H1 (cell line): ENCODE data around the gene SLC35D2. TPM values are rescaled to one million over a fixed set of nuclear protein-coding genes. Genes with fewer than 3 reads are reported as not detected.

Source experiments
- CTCF ChIA-PET: fragments of 300-600 bp; sonication (Branson Sonifier 250); formaldehyde crosslinking; loops from one replicate; lab custom pipeline; 2021; ENCODE audit not compliant: partially characterized antibody; lab: Charles Lee
- POLR2A ChIA-PET: fragments of 300-600 bp; sonication (Branson Sonifier 250); formaldehyde crosslinking; loops from one replicate; lab custom pipeline; 2021; ENCODE audit warnings: inconsistent platforms; ENCODE audit not compliant: partially characterized antibody; lab: Charles Lee
- DNase-seq, 2 experiments: peaks; one replicate each; pipeline versions ENCODE4 v3.0.0 to v3.0.0-alpha.2; 2010 to 2022; ENCODE audit warnings: low spot score in 2 of 2, low read depth in 1 of 2, mixed read lengths in 1 of 2
- FAIRE-seq: peaks from 2 replicates; lab custom pipeline; 2011; peaks lifted over from hg19 to GRCh38; lab: Jason Lieb, UNC
- H2AFZ ChIP-seq: 2 replicates; pipeline ENCODE4 v1.8.1; 2012; ENCODE audit warnings: low read length, inconsistent platforms
- H2AK5ac ChIP-seq: 2 replicates; pipeline ENCODE4 v1.6.1; 2013; ENCODE audit warnings: low read depth, low read length
- H2BK120ac ChIP-seq: replicated peaks from 2 replicates; pipeline ENCODE3; 2013; ENCODE audit warnings: low read depth, low read length, inconsistent platforms
- H2BK12ac ChIP-seq: 2 replicates; pipeline ENCODE4 v1.6.1; 2013; ENCODE audit warnings: low read depth, low read length
- H2BK15ac ChIP-seq: 2 replicates; pipeline ENCODE4 v1.6.1; 2013; ENCODE audit warnings: low read length
- H2BK20ac ChIP-seq: 2 replicates; pipeline ENCODE4 v1.6.1; 2013; ENCODE audit warnings: low read length
- H2BK5ac ChIP-seq: 2 replicates; pipeline ENCODE4 v1.6.1; 2013; ENCODE audit warnings: low read depth, low read length
- H3K14ac ChIP-seq: 2 replicates; pipeline ENCODE4 v1.6.1; 2013; ENCODE audit warnings: inconsistent platforms; ENCODE audit not compliant: insufficient read length
- H3K18ac ChIP-seq: 2 replicates; pipeline ENCODE4 v1.6.1; 2013; ENCODE audit warnings: low read length; ENCODE audit errors: extremely low read depth
- H3K23ac ChIP-seq: 2 replicates; pipeline ENCODE4 v1.6.1; 2013; ENCODE audit warnings: inconsistent platforms; ENCODE audit not compliant: insufficient read length
- H3K23me2 ChIP-seq: 2 replicates; pipeline ENCODE4 v1.6.1; 2013; ENCODE audit warnings: low read depth, low read length
- H3K27ac ChIP-seq: 2 replicates; pipeline ENCODE4 v1.6.1; 2011; ENCODE audit warnings: low read depth, low read length, inconsistent platforms
- H3K27me3 ChIP-seq, 4 experiments: replicated peaks in 1 of 4; 1 replicate in 1 of 4; 2 replicates in 3 of 4; pipeline versions ENCODE4 v1.6.1 to v1.8.1; 2011 to 2013; ENCODE audit warnings: low read length in 3 of 4, mild to moderate bottlenecking in 3 of 4, inconsistent platforms in 2 of 4, mixed read lengths in 2 of 4, moderate library complexity in 1 of 4; ENCODE audit not compliant: control insufficient read depth in 3 of 4, insufficient read depth in 3 of 4; ENCODE audit errors: extremely low read depth in 1 of 4
- H3K36me3 ChIP-seq, 4 experiments: 2 replicates each; pipeline versions ENCODE4 v1.6.1 to v1.8.1; 2011 to 2013; ENCODE audit warnings: mild to moderate bottlenecking in 4 of 4, low read length in 3 of 4, moderate library complexity in 2 of 4, control low read depth in 1 of 4, inconsistent platforms in 1 of 4; ENCODE audit not compliant: insufficient read depth in 4 of 4, control insufficient read depth in 2 of 4
- H3K4ac ChIP-seq: replicated peaks from 2 replicates; pipeline ENCODE3; 2013; ENCODE audit warnings: low read length, low read depth, mixed read lengths, inconsistent platforms; ENCODE audit not compliant: insufficient read length
- H3K4me1 ChIP-seq, 4 experiments: replicated peaks in 1 of 4; 1 replicate in 1 of 4; 2 replicates in 3 of 4; pipeline versions ENCODE4 v1.6.1 to v1.8.1; 2011 to 2013; ENCODE audit warnings: low read length in 3 of 4, inconsistent platforms in 2 of 4, mixed read lengths in 1 of 4; ENCODE audit not compliant: insufficient read depth in 4 of 4, control insufficient read depth in 3 of 4
- H3K4me2 ChIP-seq, 2 experiments: 2 replicates each; pipeline versions ENCODE4 v1.6.1 to v1.8.1; 2011 to 2013; ENCODE audit warnings: low read depth in 2 of 2, low read length in 2 of 2, control low read depth in 1 of 2, inconsistent platforms in 1 of 2, mild to moderate bottlenecking in 1 of 2; ENCODE audit not compliant: insufficient read depth in 1 of 2
- H3K4me3 ChIP-seq, 4 experiments: fragments of 200-600, 300-600 bp in 1 of 4; sonication (generic), shearing (Covaris generic), sonication (Bioruptor Twin) in 1 of 4; 2 replicates each; pipeline versions ENCODE4 v1.5.1 to v1.8.1; 2011 to 2016; ENCODE audit warnings: low read length in 4 of 4, low read depth in 3 of 4, control low read depth in 2 of 4, inconsistent platforms in 2 of 4, mild to moderate bottlenecking in 2 of 4, mixed read lengths in 1 of 4, moderate library complexity in 1 of 4; ENCODE audit not compliant: insufficient read depth in 2 of 4; ENCODE audit errors: extremely low read depth in 1 of 4
- H3K56ac ChIP-seq: replicated peaks from 2 replicates; pipeline ENCODE3; 2013; ENCODE audit warnings: low read depth, mild to moderate bottlenecking, mixed read lengths, low read length, inconsistent platforms; ENCODE audit not compliant: insufficient read length
- H3K79me1 ChIP-seq: 2 replicates; pipeline ENCODE4 v1.6.1; 2013; ENCODE audit warnings: low read depth, low read length, control low read depth
- H3K79me2 ChIP-seq, 2 experiments: 2 replicates each; pipeline versions ENCODE4 v1.6.1 to v1.8.1; 2012 to 2013; ENCODE audit warnings: low read length in 2 of 2, mild to moderate bottlenecking in 2 of 2, inconsistent platforms in 1 of 2; ENCODE audit not compliant: insufficient read depth in 2 of 2, control insufficient read depth in 1 of 2
- H3K9ac ChIP-seq, 4 experiments: replicated peaks in 1 of 4; 1 replicate in 1 of 4; 2 replicates in 3 of 4; pipeline versions ENCODE4 v1.6.1 to v1.8.1; 2011 to 2013; ENCODE audit warnings: low read depth in 3 of 4, low read length in 3 of 4, control low read depth in 2 of 4, mild to moderate bottlenecking in 2 of 4, moderate library complexity in 2 of 4, inconsistent platforms in 1 of 4; ENCODE audit errors: extremely low read depth in 1 of 4
- H3K9me3 ChIP-seq, 2 experiments: 2 replicates each; pipeline versions ENCODE4 v1.6.1 to v1.8.1; 2012 to 2013; ENCODE audit warnings: mild to moderate bottlenecking in 2 of 2, moderate library complexity in 2 of 2, control low read depth in 1 of 2, inconsistent platforms in 1 of 2, low read depth in 1 of 2, low read length in 1 of 2, mixed read lengths in 1 of 2; ENCODE audit not compliant: insufficient read depth in 2 of 2
- H4K20me1 ChIP-seq, 2 experiments: replicated peaks in 1 of 2; 2 replicates each; pipeline versions ENCODE3 to v1.8.1; 2011 to 2013; ENCODE audit warnings: inconsistent platforms in 2 of 2, low read length in 2 of 2, mild to moderate bottlenecking in 1 of 2; ENCODE audit not compliant: insufficient read depth in 2 of 2, control insufficient read depth in 1 of 2
- H4K5ac ChIP-seq: 2 replicates; pipeline ENCODE4 v1.6.1; 2013; ENCODE audit warnings: low read length, low read depth, mixed read lengths, inconsistent platforms; ENCODE audit not compliant: insufficient read length
- H4K8ac ChIP-seq: 2 replicates; pipeline ENCODE4 v1.8.0; 2013; ENCODE audit warnings: mild to moderate bottlenecking, moderate library complexity, low read length, inconsistent platforms; ENCODE audit not compliant: insufficient read depth; ENCODE audit errors: extremely low read depth
- H4K91ac ChIP-seq: replicated peaks from 2 replicates; pipeline ENCODE3; 2013; ENCODE audit warnings: low read length, mixed read lengths, inconsistent platforms; ENCODE audit not compliant: insufficient read length
- FOSL1 ChIP-seq: IDR thresholded peaks from 2 replicates; pipeline ENCODE4 v1.6.1; 2011; ENCODE audit warnings: mild to moderate bottlenecking, low read depth, low read length, moderate library complexity; ENCODE audit not compliant: insufficient read depth
- KDM1A ChIP-seq: fragments of 200-600, 300-600 bp; sonication (generic); IDR thresholded peaks from 2 replicates; pipeline ENCODE4 v1.7.1; 2016; ENCODE audit warnings: mild to moderate bottlenecking, low read length, borderline replicate concordance
- POU5F1 ChIP-seq: IDR thresholded peaks from 2 replicates; pipeline ENCODE4 v1.6.1; 2011; ENCODE audit warnings: low read depth, mild to moderate bottlenecking, low read length, moderate library complexity
- TAF1 ChIP-seq: IDR thresholded peaks from 2 replicates; pipeline ENCODE4 v1.6.1; 2011; ENCODE audit warnings: mild to moderate bottlenecking, low read depth, low read length
- TBP ChIP-seq: IDR thresholded peaks from 2 replicates; pipeline ENCODE4 v1.6.1; 2011; ENCODE audit warnings: low read depth, low read length, improper control_type of control experiment
- TCF12 ChIP-seq: IDR thresholded peaks from 2 replicates; pipeline ENCODE4 v1.6.1; 2011; ENCODE audit warnings: low read depth, mild to moderate bottlenecking, low read length
- TEAD4 ChIP-seq: IDR thresholded peaks from 2 replicates; pipeline ENCODE4 v1.6.1; 2012; ENCODE audit warnings: low read depth, low read length, inconsistent platforms, mixed read lengths
- WGBS, 2 experiments: shearing (Covaris generic) in 1 of 2; methylation state at CpG; one replicate each; pipeline versions ENCODE4 v1.1.6 to v1.1.7; 2013 to 2015; ENCODE audit warnings: low lambda C conversion rate in 2 of 2, mixed read lengths in 2 of 2, inconsistent platforms in 1 of 2, low coverage in 1 of 2, missing lambda C conversion rate in 1 of 2; ENCODE audit not compliant: insufficient replicate concordance in 2 of 2, insufficient coverage in 1 of 2, insufficient read length in 1 of 2; ENCODE audit errors: extremely low coverage in 1 of 2, missing lambda C conversion rate in 1 of 2; 5-methylcytosine and 5-hydroxymethylcytosine counted together
- polyA plus RNA-seq, 7 experiments: library from polyadenylated mRNA; depleted of rRNA in 3 of 7; stranded (reverse) in 5 of 7; unstranded in 2 of 7; fragments of >200 nt in 5 of 7; fragments of 200-250 nt in 2 of 7; gene quantifications; 1 replicate in 5 of 7; 2 replicates in 1 of 7; 4 replicates in 1 of 7; pipeline versions ENCODE4 v1.2.1 to v1.2.3, GENCODE V29; 2011 to 2013; ENCODE audit warnings: missing spikeins in 2 of 7, mixed read lengths in 2 of 7
- total RNA-seq: library from RNA; stranded (reverse); fragmentation: NEBNext Ultra II Directional; extraction: Animal tissue kit (Norgen Biotek cat#: 25700); gene quantifications from 2 replicates; pipeline ENCODE4 v1.2.1, GENCODE V29; 2021

Gene SLC35D2
- total and polyA plus RNA-seq, 2 of the 8 experiments (the other 6 are each of a cell fraction or from before 2014, with no cell fraction given): 9.6 to 11.5 TPM

DNA sequence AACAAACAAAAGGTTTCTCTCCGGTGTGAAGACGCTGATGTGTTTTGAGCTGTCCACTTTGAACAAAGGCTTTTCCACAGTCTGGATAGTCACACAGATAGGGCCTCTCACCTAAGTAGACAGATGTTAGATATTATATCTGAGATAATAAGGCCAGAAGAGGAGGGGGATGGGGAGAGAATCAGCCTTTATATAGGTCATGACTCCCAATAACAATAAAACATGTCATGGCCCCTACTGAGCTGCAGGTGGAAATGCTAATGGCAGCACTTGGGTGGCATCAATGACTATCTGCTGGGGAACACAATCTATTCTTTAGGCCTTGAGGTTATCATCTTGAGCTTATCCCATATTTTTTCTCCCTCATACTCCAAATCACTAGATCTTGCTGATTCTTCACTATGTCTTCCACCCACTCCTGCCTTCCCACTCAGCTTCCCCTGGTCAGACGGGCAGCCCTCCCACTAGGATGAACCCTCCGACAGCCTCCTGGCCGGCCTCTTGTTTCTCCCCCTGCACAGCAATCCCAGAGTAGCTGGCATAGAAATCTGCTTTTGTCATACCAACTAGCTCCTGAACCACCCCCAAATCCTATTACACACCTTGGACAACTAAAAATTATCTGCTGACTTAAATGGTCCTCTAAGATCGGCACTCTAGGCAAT is 11.5 kb upstream of the SLC35D2 start:
- no peak overlapping the region for H3K9ac ChIP-seq
- H3K79me2 ChIP-seq: peaks cover 0 to 24% of the 10 kb centered on the region in 2 experiments; a peak in 2 of 4 replicates
- no peak overlapping the region for H4K5ac ChIP-seq
- H3K79me1 ChIP-seq: no peaks in the 10 kb centered on the region
- no peak overlapping the region for H4K8ac ChIP-seq
- peak overlapping the region in 1 of 4 experiments; percentile 39; a peak in 2 of 8 replicates for H3K4me3 ChIP-seq
- DNase-seq (no peak), FAIRE-seq (no peak)
- H2BK15ac ChIP-seq: no peak overlapping the region
- H2BK120ac ChIP-seq: no peak overlapping the region
- no peak overlapping the region for H3K56ac ChIP-seq
- H3K4ac ChIP-seq: no peak overlapping the region
- no peaks in the 10 kb centered on the region for H3K23me2 ChIP-seq
- no peak overlapping the region for H4K91ac ChIP-seq
- POLR2A ChIA-PET: interaction anchor here (1.0 kb wide), 1 partner anchor 14 kb away, joined by 3 read pairs; no protein-coding TSS in a partner anchor
- H3K27me3 ChIP-seq: no peaks in the 10 kb centered on the region
- no peak overlapping the region for H3K18ac ChIP-seq
- H4K20me1 ChIP-seq: peaks cover 0 to 4% of the 10 kb centered on the region in 2 experiments
- H3K4me1 ChIP-seq: peaks cover 5 to 21% (median 15%) of the 10 kb centered on the region in 4 experiments
- H3K36me3 ChIP-seq: peaks cover 9 to 28% (median 20%) of the 10 kb centered on the region in 4 experiments
- H2BK5ac ChIP-seq: no peak overlapping the region; the same call in 1 of the 2 replicates
- CTCF ChIA-PET: interaction anchor here (0.5 to 1.7 kb wide), 3 partner anchors 45 to 1355 kb away, joined by 3 to 5 read pairs (median 4); no protein-coding TSS in a partner anchor
- H2BK12ac ChIP-seq: no peak overlapping the region
- H2BK20ac ChIP-seq: no peak overlapping the region
- no peak overlapping the region for H3K23ac ChIP-seq
- WGBS, 2 experiments: 77% methylated on average over 6 of the region's 6 CpGs; no CpG with 5 or more reads in 1 of the 2 experiments
- H2AK5ac ChIP-seq: no peak overlapping the region
- peak overlapping the region; percentile 8 to 58; a peak in 2 of 4 replicates for H3K4me2 ChIP-seq
- no peak overlapping the region for H2AFZ ChIP-seq
- 0 out of 2 replicates have a peak overlapping the region, but pooled peaks have one; percentile 45 for H3K27ac ChIP-seq
- TF ChIP-seq POU5F1: no peak
- no peak for TF ChIP-seq TBP
- no peak for TF ChIP-seq TAF1
- peak; percentile 67; the same call in 1 of the 2 replicates for TF ChIP-seq TCF12
- TF ChIP-seq KDM1A: no peak
- no peak for TF ChIP-seq TEAD4
- no peak for TF ChIP-seq FOSL1
- TF ChIP-seq, all 59 proteins: peak for 1
- no peak overlapping the region for H3K14ac ChIP-seq
- no peaks in the 10 kb centered on the region for H3K9me3 ChIP-seq
